WTC11 (cell line): ENCODE measurements around the gene PLXDC2. TPM values are rescaled to one million over a fixed set of nuclear protein-coding genes. Genes with fewer than 3 reads are reported as not detected.

ENCODE experiments used
- ATAC-seq: fragments of 200-7000 bp; cut with Tn5 transposase; 2 replicates; pipeline ENCODE4 v1.10.0; 2021; ENCODE audit warnings: mild to moderate bottlenecking, moderate library complexity
- CTCF ChIA-PET: fragments of 300-600 bp; sonication (Branson Sonifier 250); formaldehyde crosslinking; loops from one replicate; lab custom pipeline; 2021; ENCODE audit warnings: antibody characterized with exemption; lab: Charles Lee
- POLR2A ChIA-PET: fragments of 350-600 bp; sonication (Branson Sonifier 250); formaldehyde crosslinking; loops from one replicate; lab custom pipeline; 2021; ENCODE audit warnings: antibody characterized with exemption; lab: Charles Lee
- DNase-seq: peaks from one replicate; pipeline ENCODE4 v3.0.0; 2021; ENCODE audit warnings: low spot score
- H3K27ac Mint-ChIP-seq: 2 replicates; pipeline ENCODE4 v1.8.0; 2021; ENCODE audit warnings: mixed read lengths
- H3K27me3 Mint-ChIP-seq: 2 replicates; pipeline ENCODE4 v1.8.0; 2021; ENCODE audit warnings: low read depth, mild to moderate bottlenecking, moderate library complexity, mixed read lengths
- H3K36me3 Mint-ChIP-seq: 2 replicates; pipeline ENCODE4 v1.8.0; 2021; ENCODE audit warnings: mixed read lengths
- H3K4me1 Mint-ChIP-seq: 2 replicates; pipeline ENCODE4 v1.8.0; 2022; ENCODE audit warnings: mixed read lengths
- H3K4me3 Mint-ChIP-seq: 2 replicates; pipeline ENCODE4 v1.8.0; 2021; ENCODE audit warnings: mild to moderate bottlenecking, moderate library complexity, mixed read lengths
- H3K9me3 Mint-ChIP-seq: 2 replicates; pipeline ENCODE4 v1.8.0; 2021; ENCODE audit warnings: mixed read lengths
- ATF1 ChIP-seq: sonication (generic); formaldehyde crosslinking; IDR thresholded peaks from 2 replicates; pipeline ENCODE4 v1.8.1; 2023; ENCODE audit warnings: mild to moderate bottlenecking, moderate library complexity, missing genetic modification reagents
- ATF3 ChIP-seq: sonication (generic); formaldehyde crosslinking; conservative IDR thresholded peaks from 2 replicates; pipeline ENCODE4 v1.8.1; 2022; ENCODE audit warnings: mild to moderate bottlenecking, missing genetic modification reagents
- CDX4 ChIP-seq: fragments of 250-450 bp; sonication (Bioruptor Pico); IDR thresholded peaks from 2 replicates; pipeline ENCODE4 v1.9.0; 2021; ENCODE audit warnings: moderate library complexity, mild to moderate bottlenecking, inconsistent platforms, borderline replicate concordance
- ERG ChIP-seq: fragments of 250-450 bp; sonication (Bioruptor Pico); IDR thresholded peaks from 2 replicates; pipeline ENCODE4 v1.8.0; 2021; ENCODE audit warnings: mild to moderate bottlenecking
- GABPB1 ChIP-seq: sonication (generic); formaldehyde crosslinking; IDR thresholded peaks from 2 replicates; pipeline ENCODE4 v1.8.1; 2023; ENCODE audit warnings: mild to moderate bottlenecking, missing genetic modification reagents
- GRHL2 ChIP-seq: fragments of 250-450 bp; sonication (Bioruptor Pico); IDR thresholded peaks from 2 replicates; pipeline ENCODE4 v1.8.0; 2022; ENCODE audit warnings: mild to moderate bottlenecking, moderate library complexity; ENCODE audit not compliant: insufficient replicate concordance, severe bottlenecking
- NFATC4 ChIP-seq: fragments of 250-450 bp; sonication (Bioruptor Pico); IDR thresholded peaks from 2 replicates; pipeline ENCODE4 v1.9.0; 2021; ENCODE audit warnings: mild to moderate bottlenecking
- NR2C2 ChIP-seq: sonication (generic); formaldehyde crosslinking; IDR thresholded peaks from 2 replicates; pipeline ENCODE4 v1.8.0; 2022; ENCODE audit warnings: mild to moderate bottlenecking, missing genetic modification reagents
- PRDM15 ChIP-seq: sonication (generic); formaldehyde crosslinking; IDR thresholded peaks from 2 replicates; pipeline ENCODE4 v1.8.0; 2022; ENCODE audit warnings: missing genetic modification reagents
- PRRX2 ChIP-seq: fragments of 250-450 bp; sonication (Bioruptor Pico); IDR thresholded peaks from 2 replicates; pipeline ENCODE4 v1.8.0; 2021; ENCODE audit warnings: mild to moderate bottlenecking
- RELA ChIP-seq: sonication (generic); formaldehyde crosslinking; IDR thresholded peaks from 2 replicates; pipeline ENCODE4 v1.8.1; 2022; ENCODE audit warnings: missing genetic modification reagents, mild to moderate bottlenecking, borderline replicate concordance
- SMAD3 ChIP-seq: sonication (generic); formaldehyde crosslinking; IDR thresholded peaks from 2 replicates; pipeline ENCODE4 v1.8.0; 2022; ENCODE audit warnings: missing genetic modification reagents, mild to moderate bottlenecking, borderline replicate concordance
- ZNF281 ChIP-seq: sonication (generic); formaldehyde crosslinking; IDR thresholded peaks from 2 replicates; pipeline ENCODE4 v1.8.0; 2023; ENCODE audit warnings: mild to moderate bottlenecking, missing genetic modification reagents
- total RNA-seq: library from RNA; stranded (reverse); gene quantifications from 3 replicates; pipeline ENCODE4 v1.2.3, GENCODE V29; 2021

The PLXDC2 gene
- total RNA-seq, 1 experiment from 2014 or later: 31.7 TPM

GRCh38 chr10:19915816-19916215, 99.6 kb downstream of the PLXDC2 start:
- Mint-ChIP-seq H3K4me3 (no peak overlapping the region), H3K4me1 (peaks cover 58% of the 10 kb centered on the region), H3K27me3 (no peaks in the 10 kb centered on the region), H3K27ac (no peak overlapping the region)
- CTCF ChIA-PET: no interaction called here
- TF ChIP-seq CDX4: no peak
- TF ChIP-seq, all 79 proteins: peak for 0
- peaks cover 11% of the 10 kb centered on the region for H3K9me3 Mint-ChIP-seq
- no peak for ATAC-seq
- DNase-seq: no peak
- peaks cover 10% of the 10 kb centered on the region for H3K36me3 Mint-ChIP-seq
- POLR2A ChIA-PET: no interaction called here

GRCh38 chr10:19917751-19918478, 101.7 kb downstream of the PLXDC2 start:
- H3K4me3 Mint-ChIP-seq: peak overlapping the region; percentile 7; the same call in 1 of the 2 replicates
- no peaks in the 10 kb centered on the region for H3K27me3 Mint-ChIP-seq
- CTCF ChIA-PET: interaction anchor here (0.9 kb wide), 1 partner anchor 1322 kb away, joined by 3 read pairs; no protein-coding TSS in a partner anchor
- peaks cover 11% of the 10 kb centered on the region for H3K9me3 Mint-ChIP-seq
- H3K27ac Mint-ChIP-seq: peak overlapping the region; percentile 87
- H3K4me1 Mint-ChIP-seq: peaks cover 57% of the 10 kb centered on the region
- TF ChIP-seq PRDM15 (CRISPR knock-in tag): no peak
- TF ChIP-seq NFATC4: no peak
- no peak for TF ChIP-seq ATF1 (CRISPR knock-in tag)
- no peak for TF ChIP-seq GRHL2
- TF ChIP-seq RELA (CRISPR knock-in tag): no peak
- no peak for TF ChIP-seq ATF3 (CRISPR knock-in tag)
- no peak; the same call in 1 of the 2 replicates for TF ChIP-seq SMAD3 (CRISPR knock-in tag)
- TF ChIP-seq PRRX2 (CRISPR knock-in tag): no peak
- TF ChIP-seq, all 79 proteins: peak for 0
- DNase-seq (no peak), ATAC-seq (peak; percentile 77)
- H3K36me3 Mint-ChIP-seq: peaks cover 10% of the 10 kb centered on the region
- POLR2A ChIA-PET: no interaction called here

GRCh38 chr10:19918794-19919193, 102.6 kb downstream of the PLXDC2 start:
- ATAC-seq: no peak
- Mint-ChIP-seq H3K4me1 (peaks cover 48% of the 10 kb centered on the region), H3K36me3 (peaks cover 10% of the 10 kb centered on the region), H3K4me3 (no peak overlapping the region), H3K27me3 (no peaks in the 10 kb centered on the region), H3K9me3 (peaks cover 11% of the 10 kb centered on the region), H3K27ac (peak overlapping the region; percentile 87)
- ChIA-PET CTCF (no interaction called here), POLR2A (no interaction called here)
- no peak for TF ChIP-seq NR2C2 (CRISPR knock-in tag)
- TF ChIP-seq GABPB1 (CRISPR knock-in tag): 0 out of 2 replicates have a peak, but pooled peaks have one; percentile 24
- no peak for TF ChIP-seq ERG (CRISPR knock-in tag)
- no peak for DNase-seq

- no peak for TF ChIP-seq ZNF281 (CRISPR knock-in tag)
- TF ChIP-seq, all 79 proteins: peak for 0
- POLR2A ChIA-PET: no interaction called here
- DNase-seq: no peak
Observed at GRCh38 chr10:19919671-19920070, 103.4 kb downstream of the PLXDC2 start.

More at GRCh38 chr10:19919671-19920070, 103.4 kb downstream of the PLXDC2 start:
- Mint-ChIP-seq H3K36me3 (peaks cover 6% of the 10 kb centered on the region), H3K4me3 (no peak overlapping the region), H3K9me3 (peaks cover 6% of the 10 kb centered on the region), H3K27ac (peak overlapping the region; percentile 42; the same call in 1 of the 2 replicates), H3K27me3 (no peaks in the 10 kb centered on the region), H3K4me1 (peaks cover 53% of the 10 kb centered on the region)
- CTCF ChIA-PET: no interaction called here
- no peak for ATAC-seq
